Inferior parietal cortex (tissue), 1 donor: ENCODE data around the gene INPP4B.

Experiments used
- DNase-seq: peaks from one replicate; pipeline ENCODE4 v3.0.0-alpha.2; 2016; ENCODE audit errors: extremely low spot score

INPP4B gene

GRCh38 chr4:142009751-142010150, 836.4 kb downstream of the INPP4B start:
- no peak for DNase-seq

GRCh38 chr4:142005519-142005918, 840.6 kb downstream of the INPP4B start:
- DNase-seq, result no peak

- no peak for DNase-seq
These were observed 846.5 kb downstream of the INPP4B start for GRCh38 chr4:141999446-142000143.

GRCh38 chr4:141995056-141995455, 851.0 kb downstream of the INPP4B start:
- DNase-seq, result no peak

- DNase-seq, result no peak
These were observed 868.7 kb downstream of the INPP4B start for GRCh38 chr4:141977433-141977832.
